Endothelial cell of umbilical vein (primary cell): ENCODE data around the gene NR6A1.

Experiments used
- EZH2 ChIP-seq: IDR thresholded peaks from 2 replicates; pipeline ENCODE4 v1.6.1; 2012; ENCODE audit warnings: borderline replicate concordance, low read depth, mild to moderate bottlenecking, moderate library complexity, low read length, inconsistent platforms; ENCODE audit not compliant: severe bottlenecking
- GATA2 ChIP-seq: IDR thresholded peaks from 2 replicates; pipeline ENCODE4 v1.7.0; 2011; ENCODE audit warnings: low read depth, mild to moderate bottlenecking, moderate library complexity, mixed read lengths, low read length; ENCODE audit not compliant: insufficient read length, insufficient read depth
- MYC ChIP-seq: IDR thresholded peaks from one replicate; pipeline ENCODE4 v1.6.1; 2011; ENCODE audit warnings: mild to moderate bottlenecking, low read depth, low read length
- POLR2A ChIP-seq: IDR thresholded peaks from 2 replicates; pipeline ENCODE4 v1.6.1; 2012; ENCODE audit warnings: low read depth, mild to moderate bottlenecking, control low read depth, low read length
- POLR2AphosphoS5 ChIP-seq: IDR thresholded peaks from 2 replicates; pipeline ENCODE4 v1.6.1; 2012; ENCODE audit warnings: low read depth, mild to moderate bottlenecking, control low read depth, low read length, moderate library complexity; ENCODE audit not compliant: insufficient read depth
- TF ChIP-seq, protein P1 (sequence below), 2 donors: IDR thresholded peaks; 1 replicate in 1 of 2; 2 replicates in 1 of 2; pipeline ENCODE4 v1.5.1; 2011; ENCODE audit warnings: low read length in 2 of 2, mild to moderate bottlenecking in 2 of 2, moderate library complexity in 2 of 2, control low read depth in 1 of 2, inconsistent platforms in 1 of 2, low read depth in 1 of 2; ENCODE audit not compliant: insufficient read depth in 1 of 2; ENCODE audit errors: extremely low read depth in 1 of 2

DNA sequence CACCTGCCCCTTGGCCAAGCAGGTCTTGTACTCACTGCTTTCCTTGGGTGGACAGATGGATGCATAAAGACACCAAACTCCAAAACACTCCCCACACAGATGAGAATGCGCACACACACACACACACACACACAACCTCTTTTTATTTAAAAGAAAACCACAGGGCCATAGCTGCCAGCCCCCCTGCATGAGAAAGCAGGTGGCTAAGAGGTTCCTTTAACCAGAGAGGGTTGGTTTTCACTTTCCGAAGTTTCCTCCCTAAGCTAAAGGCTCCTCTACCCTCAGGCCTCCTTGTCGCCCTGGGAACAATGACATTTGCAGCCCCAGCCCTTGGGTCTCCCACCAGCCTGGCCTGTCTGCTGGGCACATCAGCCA, 275.0 kb downstream of the NR6A1 start:
- TF ChIP-seq EZH2 (no peak), MYC (no peak), POLR2A (no peak), POLR2AphosphoS5 (no peak), GATA2 (no peak)
- TF ChIP-seq, protein P1, sequence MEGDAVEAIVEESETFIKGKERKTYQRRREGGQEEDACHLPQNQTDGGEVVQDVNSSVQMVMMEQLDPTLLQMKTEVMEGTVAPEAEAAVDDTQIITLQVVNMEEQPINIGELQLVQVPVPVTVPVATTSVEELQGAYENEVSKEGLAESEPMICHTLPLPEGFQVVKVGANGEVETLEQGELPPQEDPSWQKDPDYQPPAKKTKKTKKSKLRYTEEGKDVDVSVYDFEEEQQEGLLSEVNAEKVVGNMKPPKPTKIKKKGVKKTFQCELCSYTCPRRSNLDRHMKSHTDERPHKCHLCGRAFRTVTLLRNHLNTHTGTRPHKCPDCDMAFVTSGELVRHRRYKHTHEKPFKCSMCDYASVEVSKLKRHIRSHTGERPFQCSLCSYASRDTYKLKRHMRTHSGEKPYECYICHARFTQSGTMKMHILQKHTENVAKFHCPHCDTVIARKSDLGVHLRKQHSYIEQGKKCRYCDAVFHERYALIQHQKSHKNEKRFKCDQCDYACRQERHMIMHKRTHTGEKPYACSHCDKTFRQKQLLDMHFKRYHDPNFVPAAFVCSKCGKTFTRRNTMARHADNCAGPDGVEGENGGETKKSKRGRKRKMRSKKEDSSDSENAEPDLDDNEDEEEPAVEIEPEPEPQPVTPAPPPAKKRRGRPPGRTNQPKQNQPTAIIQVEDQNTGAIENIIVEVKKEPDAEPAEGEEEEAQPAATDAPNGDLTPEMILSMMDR (IDR thresholded peaks at IDR 0.05; ENCODE audit: extremely low read depth in 1 of 2, insufficient read depth in 1 of 2, low read depth in 1 of 2, low read length in 2 of 2) = no peak
